Astrocyte (in vitro differentiated cells and primary cell): Measurements from ENCODE around the gene CWF19L1.

Experiments
- CTCF ChIP-seq: IDR thresholded peaks from 2 replicates; pipeline ENCODE4 v1.5.1; 2011; ENCODE audit warnings: low read depth, mild to moderate bottlenecking, inconsistent platforms, low read length, moderate library complexity; ENCODE audit not compliant: insufficient read depth
- EZH2 ChIP-seq: IDR thresholded peaks from 2 replicates; pipeline ENCODE4 v1.6.1; 2012; ENCODE audit warnings: mild to moderate bottlenecking, low read length, inconsistent platforms; ENCODE audit not compliant: insufficient read depth

- TF ChIP-seq CTCF = no peak
- no peak for TF ChIP-seq EZH2
Measured at GRCh38 chr10:100222529-100222928, 44.9 kb downstream of the CWF19L1 start.
